Kidney (tissue), 22 donors: ENCODE measurements around the gene SLC17A9. TPM values are rescaled to one million over a fixed set of nuclear protein-coding genes. Genes with fewer than 3 reads are reported as not detected.
A peak's percentile ranks its signal among the peaks of the same experiment; 100 is the strongest.

ENCODE experiments used
- DNase-seq, 5 donors: peaks; one replicate each; pipeline ENCODE4 v3.0.0-alpha.2; 2013 to 2020
- FAIRE-seq: peaks from 2 replicates; lab custom pipeline; 2012; peaks lifted over from hg19 to GRCh38; lab: Jason Lieb, UNC
- H3K27ac ChIP-seq, 2 donors: one replicate each; pipeline ENCODE4 v1.7.0; 2013; ENCODE audit warnings: low read depth in 2 of 2, low read length in 2 of 2, inconsistent platforms in 1 of 2
- H3K27me3 ChIP-seq: one replicate; pipeline ENCODE4 v1.7.1; 2013; ENCODE audit warnings: low read length, inconsistent platforms; ENCODE audit not compliant: control insufficient read depth, insufficient read depth
- H3K36me3 ChIP-seq, 3 donors: one replicate each; pipeline versions ENCODE4 v1.7.0 to v1.7.1; 2013; ENCODE audit warnings: low read length in 3 of 3, control low read depth in 1 of 3, inconsistent platforms in 1 of 3; ENCODE audit not compliant: insufficient read depth in 3 of 3, control insufficient read depth in 2 of 3
- H3K4me1 ChIP-seq, 3 donors: one replicate each; pipeline versions ENCODE4 v1.7.0 to v1.7.1; 2013; ENCODE audit warnings: low read length in 3 of 3, inconsistent platforms in 1 of 3, low read depth in 1 of 3; ENCODE audit not compliant: control insufficient read depth in 2 of 3, insufficient read depth in 2 of 3
- H3K4me3 ChIP-seq, 3 donors: one replicate each; pipeline versions ENCODE4 v1.7.0 to v1.8.1; 2013; ENCODE audit warnings: low read length in 3 of 3, control low read depth in 1 of 3, inconsistent platforms in 1 of 3
- H3K9ac ChIP-seq, 3 donors: one replicate each; pipeline versions ENCODE4 v1.7.0 to v1.7.1; 2013; ENCODE audit warnings: low read length in 3 of 3, control low read depth in 1 of 3, inconsistent platforms in 1 of 3
- H3K9me3 ChIP-seq, 3 donors: one replicate each; pipeline versions ENCODE4 v1.7.0 to v1.7.1; 2013; ENCODE audit warnings: low read length in 3 of 3, control low read depth in 1 of 3, inconsistent platforms in 1 of 3; ENCODE audit not compliant: control insufficient read depth in 2 of 3, insufficient read depth in 1 of 3
- intact Hi-C: fragments of 100-400 bp; cut with DNase I; formaldehyde crosslinking; loops from one replicate; pipeline ENCODE4 v1.11.1; 2022
- long read RNA-seq, 10 donors: library from polyadenylated mRNA in 1 of 10; unstranded in 1 of 10; transcript quantifications; one replicate each; pipeline ENCODE4 v2.0.0 and lab custom pipeline, GENCODE V29; 2021 to 2026
- polyA plus RNA-seq: library from polyadenylated mRNA; stranded (reverse); fragments of 350-450 nt; fragmentation: Illumina TruSeq; extraction: RNeasy Lipid Tissue Mini Kit (QIAGEN cat#74804); gene quantifications from one replicate; pipeline ENCODE4 v1.2.3, GENCODE V29; 2014; ENCODE audit warnings: low read depth, low replicate concordance; ENCODE audit not compliant: insufficient read depth
- total RNA-seq: library from RNA; stranded (reverse); fragmentation: NEBNext Ultra II Directional; extraction: Animal tissue kit (Norgen Biotek cat#: 25700); gene quantifications from one replicate; pipeline ENCODE4 v1.2.1, GENCODE V29; 2021
- TF ChIP-seq, protein P1 (sequence below): IDR thresholded peaks from 3 replicates; pipeline ENCODE4 v1.5.1; 2012; ENCODE audit warnings: mild to moderate bottlenecking, moderate library complexity, borderline replicate concordance; ENCODE audit not compliant: insufficient read depth; ENCODE audit errors: extremely low read depth
- donor health status: control.
- donor health status: control.
- donor health status: control.
- donor health status: control.
- donor health status: control.
- donor health status: DM: yes; HTN: yes; CAD: no.
- donor health status: Normal renal cell carcinoma (clear cell type).

The SLC17A9 gene, protein sequence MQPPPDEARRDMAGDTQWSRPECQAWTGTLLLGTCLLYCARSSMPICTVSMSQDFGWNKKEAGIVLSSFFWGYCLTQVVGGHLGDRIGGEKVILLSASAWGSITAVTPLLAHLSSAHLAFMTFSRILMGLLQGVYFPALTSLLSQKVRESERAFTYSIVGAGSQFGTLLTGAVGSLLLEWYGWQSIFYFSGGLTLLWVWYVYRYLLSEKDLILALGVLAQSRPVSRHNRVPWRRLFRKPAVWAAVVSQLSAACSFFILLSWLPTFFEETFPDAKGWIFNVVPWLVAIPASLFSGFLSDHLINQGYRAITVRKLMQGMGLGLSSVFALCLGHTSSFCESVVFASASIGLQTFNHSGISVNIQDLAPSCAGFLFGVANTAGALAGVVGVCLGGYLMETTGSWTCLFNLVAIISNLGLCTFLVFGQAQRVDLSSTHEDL
- total RNA-seq: 9.5 TPM
- polyA plus RNA-seq: 2.0 TPM
- long read RNA-seq, donor 1: 0 reads
- long read RNA-seq, donor 2: 0 reads
- long read RNA-seq, donor 3: 0 reads
- long read RNA-seq, donor 4: 0 reads
- long read RNA-seq, donor 5: 0 reads
- long read RNA-seq, donor 6: 0 reads
- long read RNA-seq, donor 7, partial matches to known transcripts: 1 of 7 reads
- long read RNA-seq, donor 7, other reads (novel, unspliced or antisense): 5 of 7 reads
- long read RNA-seq, donor 8: 0 reads
- long read RNA-seq, donor 9: 0 reads
- long read RNA-seq, donor 10: 0 reads

DNA sequence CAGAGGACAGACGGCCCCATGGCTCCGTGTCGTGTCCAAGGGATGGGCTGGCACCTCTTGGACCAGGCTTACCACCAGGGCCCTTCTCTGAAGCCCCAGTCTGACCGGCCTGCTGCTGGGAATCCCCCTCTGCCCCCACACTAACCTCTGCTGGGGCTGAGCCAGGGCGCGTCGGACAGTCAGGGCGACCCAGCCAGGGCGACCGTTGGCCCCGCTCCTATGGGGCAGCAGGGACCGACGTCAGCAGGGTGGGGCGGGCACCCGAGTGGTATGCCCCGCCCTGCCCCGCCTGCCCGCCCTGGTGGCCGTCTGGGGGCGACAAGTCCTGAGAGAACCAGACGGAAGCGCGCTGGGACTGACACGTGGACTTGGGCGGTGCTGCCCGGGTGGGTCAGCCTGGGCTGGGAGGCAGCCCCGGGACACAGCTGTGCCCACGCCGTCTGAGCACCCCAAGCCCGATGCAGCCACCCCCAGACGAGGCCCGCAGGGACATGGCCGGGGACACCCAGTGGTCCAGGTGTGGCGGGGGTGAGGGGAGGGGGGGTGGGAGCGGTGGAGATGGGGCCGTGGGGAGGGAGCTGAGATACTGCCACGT lies at the start of gene SLC17A9:
SLC17A9 (plus strand) TSS at position 337 of the 595 bp plus-strand sequence; CDS start at position 459, 122 bp downstream.
- Histone ChIP-seq H3K9me3 (no peaks in the 10 kb centered on the region), H3K27ac (peak within 1 kb of the TSS; percentile 63 to 75), H3K9ac (peak within 1 kb of the TSS in 1 of 3 donors; percentile 48), H3K36me3 (peaks cover 4 to 24% (median 13%) of the 10 kb centered on the region in 3 donors), H3K27me3 (no peaks in the 10 kb centered on the region), H3K4me1 (peaks cover 0 to 18% (median 0%) of the 10 kb centered on the region in 3 donors), H3K4me3 (no peak within 1 kb of the TSS)
- DNase-seq (peak in 3 of 5 donors; percentile 45 to 91 (median 72)), FAIRE-seq (no peak)
- intact Hi-C loops: no loop called here
- TF ChIP-seq, protein P1, sequence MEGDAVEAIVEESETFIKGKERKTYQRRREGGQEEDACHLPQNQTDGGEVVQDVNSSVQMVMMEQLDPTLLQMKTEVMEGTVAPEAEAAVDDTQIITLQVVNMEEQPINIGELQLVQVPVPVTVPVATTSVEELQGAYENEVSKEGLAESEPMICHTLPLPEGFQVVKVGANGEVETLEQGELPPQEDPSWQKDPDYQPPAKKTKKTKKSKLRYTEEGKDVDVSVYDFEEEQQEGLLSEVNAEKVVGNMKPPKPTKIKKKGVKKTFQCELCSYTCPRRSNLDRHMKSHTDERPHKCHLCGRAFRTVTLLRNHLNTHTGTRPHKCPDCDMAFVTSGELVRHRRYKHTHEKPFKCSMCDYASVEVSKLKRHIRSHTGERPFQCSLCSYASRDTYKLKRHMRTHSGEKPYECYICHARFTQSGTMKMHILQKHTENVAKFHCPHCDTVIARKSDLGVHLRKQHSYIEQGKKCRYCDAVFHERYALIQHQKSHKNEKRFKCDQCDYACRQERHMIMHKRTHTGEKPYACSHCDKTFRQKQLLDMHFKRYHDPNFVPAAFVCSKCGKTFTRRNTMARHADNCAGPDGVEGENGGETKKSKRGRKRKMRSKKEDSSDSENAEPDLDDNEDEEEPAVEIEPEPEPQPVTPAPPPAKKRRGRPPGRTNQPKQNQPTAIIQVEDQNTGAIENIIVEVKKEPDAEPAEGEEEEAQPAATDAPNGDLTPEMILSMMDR: no peak

DNA sequence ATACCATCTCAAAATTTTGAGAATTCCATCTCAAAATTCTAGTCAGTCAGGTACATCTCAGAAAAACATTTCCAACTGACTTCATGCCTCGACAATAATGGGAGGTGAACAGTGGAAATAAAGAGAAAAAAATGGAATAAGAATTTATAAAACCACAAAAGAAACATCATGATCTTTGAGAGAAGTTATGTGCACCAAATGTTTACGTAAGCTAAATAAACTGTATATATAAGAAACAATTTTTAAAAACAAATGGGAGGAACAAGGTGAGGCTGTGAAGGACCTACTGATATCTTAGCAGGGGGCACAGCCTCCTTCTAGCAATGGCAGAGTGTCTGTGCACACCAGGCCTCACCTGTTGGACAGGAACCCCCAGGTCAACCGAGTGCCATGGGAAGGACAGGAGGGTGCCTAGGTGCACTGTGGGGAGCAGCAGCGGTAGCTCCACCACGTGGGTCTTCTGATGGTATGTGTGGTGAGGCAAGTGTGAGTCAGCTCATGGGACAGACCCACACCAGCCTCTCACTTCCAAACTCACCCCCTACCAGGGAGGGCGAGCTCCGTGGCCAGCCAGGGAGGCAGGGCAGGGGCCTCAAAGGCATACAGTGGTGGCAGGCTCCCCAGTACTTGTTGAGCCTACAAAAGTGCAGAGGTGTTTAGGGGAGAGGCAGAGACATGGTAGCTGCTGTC lies 49.4 kb upstream of the SLC17A9 start:
- Histone ChIP-seq H3K36me3 (peaks cover 6 to 44% (median 42%) of the 10 kb centered on the region in 3 donors), H3K9ac (no peak overlapping the region), H3K27ac (no peak overlapping the region), H3K4me3 (no peak overlapping the region), H3K27me3 (no peaks in the 10 kb centered on the region), H3K4me1 (peaks cover 0 to 13% (median 0%) of the 10 kb centered on the region in 3 donors), H3K9me3 (no peaks in the 10 kb centered on the region)
- TF ChIP-seq, protein P1: no peak
- FAIRE-seq (no peak), DNase-seq (no peak)
- intact Hi-C loops: no loop called here

DNA sequence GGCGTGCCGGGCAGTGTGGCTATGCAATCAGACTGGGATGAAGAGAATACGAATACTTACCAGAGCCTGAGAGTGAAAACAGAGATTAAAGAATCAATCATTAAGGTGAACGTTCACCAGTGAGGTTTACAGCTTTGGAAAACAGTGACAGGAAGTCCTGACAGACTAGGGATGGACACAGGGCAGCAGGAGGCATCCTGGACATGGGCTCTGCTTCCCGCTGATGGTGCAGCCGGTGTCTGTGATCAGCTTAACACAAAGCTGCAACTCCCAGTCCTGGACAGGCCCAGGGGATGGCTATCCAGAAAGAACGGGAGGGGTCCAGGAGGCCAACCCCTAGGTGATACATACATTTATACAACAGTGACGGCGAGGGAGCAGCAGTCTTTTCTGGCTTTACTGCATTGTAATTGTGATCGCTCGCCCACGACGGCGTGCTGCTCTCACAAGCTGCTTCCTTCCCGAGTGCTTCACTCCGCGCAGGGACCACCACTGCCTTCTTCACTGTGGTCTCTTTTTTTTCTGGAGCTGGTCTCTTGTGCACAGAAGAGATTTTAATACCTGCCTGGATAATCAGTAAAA lies 46.9 kb upstream of the SLC17A9 start:
- DNase-seq (no peak), FAIRE-seq (no peak)
- Histone ChIP-seq H3K36me3 (peaks cover 18 to 67% (median 64%) of the 10 kb centered on the region in 3 donors), H3K4me3 (no peak overlapping the region), H3K4me1 (peaks cover 0 to 2% (median 0%) of the 10 kb centered on the region in 3 donors), H3K27me3 (no peaks in the 10 kb centered on the region), H3K27ac (no peak overlapping the region), H3K9me3 (no peaks in the 10 kb centered on the region), H3K9ac (no peak overlapping the region)
- intact Hi-C loops: no loop called here
- TF ChIP-seq, protein P1: no peak
